DMS53 treated with DMSO at 0.1 percent for 48 hours (cell line): ENCODE results near the gene GNAO1.

ENCODE experiments used
- DNase-seq: peaks from one replicate; lab custom pipeline; 2025; ENCODE audit not compliant: unreplicated experiment; lab: John Stamatoyannopoulos, UW

The GNAO1 gene

DNA sequence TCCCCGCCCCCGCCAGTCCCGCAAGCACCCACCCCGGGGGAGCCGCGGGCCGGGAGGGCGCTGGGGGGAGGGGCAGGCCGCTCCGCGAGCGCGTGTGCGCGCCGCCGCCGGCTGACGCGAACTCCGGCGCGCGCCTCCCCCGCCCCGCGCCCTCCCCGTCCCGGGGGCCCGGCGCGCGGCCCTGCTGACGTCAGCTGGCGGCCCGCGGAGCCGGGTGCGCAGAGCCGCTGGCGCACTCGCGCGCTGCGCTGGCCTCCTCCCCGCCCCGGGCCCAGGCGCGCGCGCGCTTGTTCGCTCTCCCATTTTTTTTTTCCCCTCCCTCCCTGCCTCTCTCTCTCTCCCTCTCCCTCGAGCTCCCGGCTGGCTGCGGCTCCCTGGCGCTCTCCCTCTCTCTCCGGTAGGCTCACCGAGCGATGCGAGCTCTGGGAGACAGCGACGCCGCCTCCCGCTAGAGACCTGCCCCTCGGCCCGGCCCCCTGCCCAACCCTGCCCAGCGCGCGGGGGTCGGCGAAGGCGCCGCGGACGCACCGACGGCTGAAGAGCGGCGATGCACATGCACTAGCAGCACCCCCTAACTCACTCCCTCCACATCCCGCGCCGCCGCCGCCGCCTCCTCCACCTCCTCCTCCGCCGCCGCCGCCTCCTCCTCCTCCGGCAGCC is at the start of gene GNAO1:
GNAO1 (plus strand) TSS at position 334 of the 660 bp plus-strand sequence. CDS start 747 bp downstream, outside the sequence.
- DNase-seq = peak; percentile 79

- DNase-seq = no peak
These were observed 47.6 kb upstream of the GNAO1 start for GRCh38 chr16:56143666-56144065.

DNA sequence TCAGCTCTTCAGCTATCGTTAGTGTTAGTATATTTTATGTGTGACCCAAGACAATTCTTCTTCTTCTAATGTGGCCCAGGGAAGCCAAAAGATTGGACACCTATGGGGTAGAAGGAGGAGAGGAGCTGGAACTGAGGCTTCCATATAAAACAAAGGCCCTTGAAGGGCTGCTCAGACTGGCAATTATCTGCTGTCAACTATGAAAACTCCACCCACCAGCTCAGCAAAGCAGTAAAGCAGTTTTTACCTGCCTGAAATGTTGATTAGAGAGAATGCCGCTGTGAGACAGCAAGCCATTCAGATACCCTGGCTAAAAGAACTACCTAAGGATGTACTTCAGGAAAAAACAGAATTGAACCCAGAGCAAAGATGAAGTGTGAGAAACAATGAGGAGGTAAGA is 45.9 kb upstream of the GNAO1 start:
- no peak for DNase-seq

DNA sequence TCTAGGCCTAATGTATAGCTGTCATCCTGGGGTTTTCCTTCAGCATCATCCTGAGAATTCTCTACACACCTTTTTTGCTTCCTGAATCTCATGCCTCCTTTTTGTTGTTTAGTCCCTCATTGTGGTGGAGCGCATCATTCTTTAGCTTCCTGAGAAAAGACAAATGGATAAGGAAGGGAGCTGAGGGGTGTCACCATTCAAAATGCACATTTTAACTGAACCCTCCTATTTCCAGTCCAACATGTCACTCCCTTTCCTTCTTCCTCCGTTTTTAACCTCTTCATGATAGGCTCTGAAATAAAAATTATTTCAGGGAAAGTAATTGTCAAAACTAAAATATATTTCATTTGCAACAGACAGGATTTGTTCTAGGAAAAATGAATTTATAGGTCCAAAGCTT is 39.7 kb upstream of the GNAO1 start:
- no peak for DNase-seq

- DNase-seq = no peak
These were observed 29.6 kb upstream of the GNAO1 start for GRCh38 chr16:56161658-56162057.

DNA sequence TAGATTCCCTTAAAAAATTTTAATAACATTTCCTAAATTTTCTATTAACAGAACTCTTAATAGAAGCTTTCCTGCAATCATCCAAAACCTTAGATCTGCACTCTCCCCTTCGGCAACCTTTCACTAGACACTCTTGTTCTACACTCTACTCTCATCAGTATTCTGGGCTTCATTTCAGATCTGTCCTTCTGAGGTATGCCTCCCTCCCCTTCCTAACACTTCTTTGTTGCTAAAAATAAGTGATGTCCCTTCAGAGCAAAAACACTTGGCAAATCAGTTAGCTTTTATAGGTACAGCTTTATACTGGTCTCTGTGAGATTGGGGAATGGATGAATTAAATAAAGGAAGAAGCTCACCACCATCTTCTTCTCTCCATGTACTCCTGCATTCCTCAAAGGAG is 28.2 kb upstream of the GNAO1 start:
- DNase-seq = no peak

DNA sequence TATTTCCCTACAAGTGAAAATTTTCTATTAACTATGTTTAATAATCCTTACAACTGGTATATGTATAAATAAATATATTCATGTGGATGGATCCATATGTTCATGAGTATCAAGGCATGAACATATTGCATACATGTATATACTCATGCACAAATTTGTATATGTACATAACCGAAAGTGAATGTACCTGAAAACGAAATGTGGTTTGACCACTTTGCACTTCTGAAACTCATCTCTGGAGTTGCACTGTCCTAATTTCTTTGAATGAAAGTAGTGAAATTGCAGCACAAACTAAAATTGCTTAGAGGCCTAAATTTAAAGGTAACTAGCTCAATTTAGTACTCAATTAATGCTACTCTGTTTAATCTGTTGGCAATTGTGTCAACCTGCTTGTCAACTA is 27.4 kb upstream of the GNAO1 start:
- no peak for DNase-seq

GRCh38 chr16:56164636-56165035 is 26.7 kb upstream of the GNAO1 start:
- no peak for DNase-seq

- no peak for DNase-seq
These were observed 16.9 kb upstream of the GNAO1 start for GRCh38 chr16:56174411-56174810.

GRCh38 chr16:56181401-56181800 is 9.9 kb upstream of the GNAO1 start:
- DNase-seq = no peak

- DNase-seq = no peak
These were observed 8.0 kb upstream of the GNAO1 start for GRCh38 chr16:56183266-56183665.

- no peak for DNase-seq
These were observed 1.1 kb upstream of the GNAO1 start for GRCh38 chr16:56190048-56190676.

DNA sequence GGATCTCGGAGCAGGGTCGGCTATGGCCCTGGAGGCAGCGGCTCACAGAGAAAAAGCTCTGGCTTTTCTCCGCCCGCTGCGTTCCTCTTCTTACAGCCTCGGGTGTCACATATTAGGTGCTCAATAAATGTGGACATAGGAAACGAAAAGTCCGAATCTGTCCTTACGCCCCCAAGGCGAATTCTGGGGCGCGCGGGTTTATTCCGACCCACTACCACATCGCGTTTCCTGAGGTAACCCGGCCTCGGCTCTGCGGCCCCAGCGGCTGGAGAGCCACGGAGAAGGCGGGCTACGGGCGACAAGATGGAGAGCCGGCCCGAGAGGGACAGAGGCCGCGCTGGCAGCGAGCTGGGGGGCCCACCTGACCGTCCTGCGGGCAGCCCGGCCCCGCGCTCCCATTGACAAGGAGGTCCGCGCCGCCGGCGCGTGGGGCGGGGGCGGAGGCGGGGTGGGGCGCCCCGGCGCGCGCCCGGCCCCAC is 573 bp upstream of the GNAO1 start:
- no peak for DNase-seq

GRCh38 chr16:56191835-56192634 is 746 bp downstream of the GNAO1 start:
- DNase-seq = no peak

GRCh38 chr16:56192635-56192945 is 1.3 kb downstream of the GNAO1 start:
- DNase-seq = no peak

GRCh38 chr16:56192986-56193945 is 2.0 kb downstream of the GNAO1 start:
- no peak for DNase-seq

DNA sequence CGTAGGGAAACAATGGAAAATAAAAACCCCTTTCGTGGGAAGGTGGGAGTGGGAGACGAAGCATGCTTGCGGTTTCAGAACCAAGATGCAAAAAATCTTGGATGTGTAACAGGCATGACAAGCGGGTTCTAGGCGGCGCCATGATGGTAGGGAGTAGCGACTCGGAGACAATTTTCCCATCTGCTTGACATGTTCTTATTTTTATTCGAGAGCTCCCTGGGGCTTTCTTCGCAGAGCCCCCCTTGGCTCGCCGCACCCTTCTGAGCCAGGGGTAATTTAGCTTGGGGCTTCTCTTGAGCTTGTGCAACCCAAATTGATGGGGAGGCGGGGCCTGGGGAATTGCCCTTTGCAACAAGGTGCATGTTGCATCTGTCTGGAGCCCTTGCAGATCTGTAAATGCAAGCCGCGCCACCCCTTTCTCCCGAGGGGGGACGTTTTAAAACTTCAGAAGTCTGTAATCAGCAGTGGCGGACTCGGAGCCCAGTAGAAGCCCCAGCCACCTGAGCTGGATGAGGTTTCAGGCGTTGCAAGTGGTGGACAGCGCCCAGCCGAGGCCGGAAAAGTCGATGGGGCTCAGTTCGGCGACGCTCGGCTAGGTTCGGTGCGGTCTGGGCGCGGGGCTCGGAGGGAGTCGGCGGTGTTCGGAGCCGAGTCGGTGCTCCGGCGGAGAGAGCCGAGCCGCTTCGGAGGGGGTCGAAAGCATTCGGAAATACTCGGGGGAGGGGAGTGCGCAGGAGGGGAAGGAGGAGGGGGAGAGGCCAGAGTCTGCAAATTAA is 2.9 kb downstream of the GNAO1 start:
- peak; percentile 42 for DNase-seq

- no peak for DNase-seq
These were observed 3.9 kb downstream of the GNAO1 start for GRCh38 chr16:56195151-56195550.

- DNase-seq = no peak
These were observed 5.1 kb downstream of the GNAO1 start for GRCh38 chr16:56196381-56196780.
